PC-3 (cell line): Measurements from ENCODE around the gene SLC8A2.

Source experiments
- CTCF ChIP-seq: fragments of 300-600 bp; sonication (generic); conservative IDR thresholded peaks from 2 replicates; pipeline ENCODE4 v1.5.1; 2017; ENCODE audit warnings: antibody characterized with exemption, low read depth, mild to moderate bottlenecking, low read length
- EZH2 ChIP-seq: fragments of 300-600 bp; sonication (generic); IDR thresholded peaks from one replicate; pipeline ENCODE4 v1.6.1; 2017; ENCODE audit warnings: antibody characterized with exemption, mild to moderate bottlenecking, low read length; ENCODE audit not compliant: unreplicated experiment

- no peak for TF ChIP-seq CTCF
- no peak for TF ChIP-seq EZH2
These were observed 38.9 kb upstream of the SLC8A2 start for GRCh38 chr19:47510516-47511127.
